SK-N-MC (cell line): ENCODE measurements around the gene BAX.

Source experiments
- EZH2 ChIP-seq: fragments of 200-600 bp; sonication (generic); IDR thresholded peaks from one replicate; pipeline ENCODE4 v1.6.1; 2017; ENCODE audit warnings: antibody characterized with exemption
- POLR2AphosphoS5 ChIP-seq: IDR thresholded peaks from 2 replicates; pipeline ENCODE4 v1.6.1; 2012; ENCODE audit warnings: mild to moderate bottlenecking, low read depth, low read length, borderline replicate concordance

DNA sequence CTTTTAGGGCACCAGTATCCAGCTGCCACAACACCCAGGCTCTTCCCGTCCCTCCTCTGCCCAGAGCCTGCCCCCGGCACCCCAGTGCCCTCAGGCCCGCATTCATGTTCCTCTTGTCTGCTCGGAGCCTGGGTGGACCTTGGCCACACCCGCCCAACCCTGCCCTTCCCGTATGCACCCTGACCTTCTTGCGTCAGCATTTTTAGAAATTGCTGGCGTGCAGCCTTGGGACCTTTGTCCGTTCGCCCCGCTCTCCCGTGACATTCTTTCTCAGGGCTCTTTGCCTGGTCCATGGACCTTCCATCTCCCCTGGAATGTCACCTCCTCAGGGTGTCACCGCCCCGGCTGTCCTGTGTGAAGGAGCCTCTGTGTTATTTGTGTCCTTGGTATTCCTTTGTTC, 47.0 kb upstream of the BAX start:
- TF ChIP-seq POLR2AphosphoS5: no peak
- TF ChIP-seq EZH2: no peak
